IPS-15b (cell line): ENCODE data around the gene CGB5.

Experiments used
- H3K27me3 ChIP-seq: one replicate; pipeline ENCODE4 v1.6.1; 2013; ENCODE audit warnings: low read length; ENCODE audit not compliant: control insufficient read depth, insufficient read depth
- H3K36me3 ChIP-seq: one replicate; pipeline ENCODE4 v1.6.1; 2013; ENCODE audit warnings: low read length; ENCODE audit not compliant: control insufficient read depth, insufficient read depth
- H3K4me1 ChIP-seq: one replicate; pipeline ENCODE4 v1.6.1; 2013; ENCODE audit warnings: mild to moderate bottlenecking, low read length; ENCODE audit not compliant: control insufficient read depth, insufficient read depth
- H3K4me3 ChIP-seq: one replicate; pipeline ENCODE4 v1.5.1; 2013; ENCODE audit warnings: low read depth, low read length
- H3K9ac ChIP-seq: one replicate; pipeline ENCODE4 v1.6.1; 2013; ENCODE audit warnings: low read depth, mild to moderate bottlenecking, low read length
- H3K9me3 ChIP-seq: one replicate; pipeline ENCODE4 v1.6.1; 2013; ENCODE audit warnings: mild to moderate bottlenecking, low read length; ENCODE audit not compliant: control insufficient read depth, insufficient read depth

The CGB5 gene

GRCh38 chr19:49084206-49085019, 40.8 kb downstream of the CGB5 start:
- peaks cover 3% of the 10 kb centered on the region for H3K4me1 ChIP-seq
- no peaks in the 10 kb centered on the region for H3K9me3 ChIP-seq
- H3K4me3 ChIP-seq = peak overlapping the region; percentile 94
- no peak overlapping the region for H3K9ac ChIP-seq
- H3K27me3 ChIP-seq = no peaks in the 10 kb centered on the region
- peaks cover 15% of the 10 kb centered on the region for H3K36me3 ChIP-seq

GRCh38 chr19:49085020-49085867, 41.6 kb downstream of the CGB5 start, which contains the start of gene SNRNP70:
SNRNP70 (plus strand) TSS chr19:49085451; CDS start chr19:49086415, 964 bp downstream.
- Histone ChIP-seq H3K27me3 (no peaks in the 10 kb centered on the region), H3K9me3 (no peaks in the 10 kb centered on the region), H3K36me3 (peaks cover 20% of the 10 kb centered on the region), H3K4me3 (peak within 1 kb of the TSS; percentile 94), H3K9ac (peak within 1 kb of the TSS; percentile 94), H3K4me1 (peaks cover 3% of the 10 kb centered on the region)

GRCh38 chr19:49085868-49086232, 42.2 kb downstream of the CGB5 start:
- Histone ChIP-seq H3K27me3 (no peaks in the 10 kb centered on the region), H3K4me3 (peak overlapping the region; percentile 94), H3K9ac (peak overlapping the region; percentile 94), H3K36me3 (peaks cover 25% of the 10 kb centered on the region), H3K4me1 (peaks cover 3% of the 10 kb centered on the region), H3K9me3 (no peaks in the 10 kb centered on the region)

- Histone ChIP-seq H3K9ac (peak overlapping the region; percentile 94), H3K36me3 (peaks cover 26% of the 10 kb centered on the region), H3K4me3 (peak overlapping the region; percentile 94), H3K9me3 (no peaks in the 10 kb centered on the region), H3K4me1 (peaks cover 3% of the 10 kb centered on the region), H3K27me3 (no peaks in the 10 kb centered on the region)
Measured at GRCh38 chr19:49086296-49086695, 42.6 kb downstream of the CGB5 start.

- Histone ChIP-seq H3K4me1 (no peaks in the 10 kb centered on the region), H3K9ac (no peak overlapping the region), H3K36me3 (peaks cover 55% of the 10 kb centered on the region), H3K27me3 (no peaks in the 10 kb centered on the region), H3K4me3 (no peak overlapping the region), H3K9me3 (no peaks in the 10 kb centered on the region)
Measured at GRCh38 chr19:49091391-49092038, 47.9 kb downstream of the CGB5 start.

- Histone ChIP-seq H3K27me3 (no peaks in the 10 kb centered on the region), H3K36me3 (peaks cover 50% of the 10 kb centered on the region), H3K4me3 (no peak overlapping the region), H3K9ac (no peak overlapping the region), H3K4me1 (peaks cover 4% of the 10 kb centered on the region), H3K9me3 (no peaks in the 10 kb centered on the region)
Measured at GRCh38 chr19:49092686-49093085, 49.0 kb downstream of the CGB5 start.
